SU-DHL-6 (cell line): ENCODE measurements around the gene SLC25A28.

Experiments
- H2AFZ ChIP-seq: fragments of 200-600 bp; sonication (generic); 2 replicates; pipeline ENCODE4 v1.6.1; 2014; ENCODE audit warnings: low read depth, mild to moderate bottlenecking, moderate library complexity, mixed read lengths, antibody characterized with exemption, low read length; ENCODE audit not compliant: severe bottlenecking
- H3F3A ChIP-seq: fragments of 200-600 bp; shearing (Covaris generic); 2 replicates; pipeline ENCODE4 v1.6.0; 2016; ENCODE audit warnings: antibody characterized with exemption, mild to moderate bottlenecking; ENCODE audit not compliant: insufficient read depth
- H3K27ac ChIP-seq: fragments of 200-600 bp; sonication (generic); 2 replicates; pipeline ENCODE4 v1.5.1; 2016; ENCODE audit warnings: low read depth, mild to moderate bottlenecking, low read length, moderate library complexity, mixed read lengths
- H3K27me3 ChIP-seq: fragments of 200-600 bp; sonication (generic), shearing (Covaris generic); 2 replicates; pipeline ENCODE4 v1.6.0; 2014; ENCODE audit warnings: mild to moderate bottlenecking, low read length
- H3K36me3 ChIP-seq: fragments of 200-600 bp; sonication (generic); 2 replicates; pipeline ENCODE4 v1.6.1; 2014; ENCODE audit warnings: mild to moderate bottlenecking, low read length, mixed read lengths
- H3K4me2 ChIP-seq: fragments of 300-600, 200-600 bp; shearing (Covaris generic), sonication (generic); 2 replicates; pipeline ENCODE4 v1.6.0; 2014; ENCODE audit warnings: low read length, low read depth, mild to moderate bottlenecking; ENCODE audit not compliant: poor library complexity, severe bottlenecking
- H3K4me3 ChIP-seq: fragments of 200-600 bp; sonication (generic); 2 replicates; pipeline ENCODE4 v1.5.1; 2014; ENCODE audit warnings: antibody characterized with exemption, low read length, mild to moderate bottlenecking, mixed read lengths; ENCODE audit not compliant: insufficient read depth, poor library complexity, severe bottlenecking
- H3K79me2 ChIP-seq: fragments of 200-600 bp; sonication (generic); 2 replicates; pipeline ENCODE4 v1.6.1; 2014; ENCODE audit warnings: mild to moderate bottlenecking, low read length, moderate library complexity; ENCODE audit not compliant: insufficient read depth
- H3K9ac ChIP-seq: fragments of 200-600 bp; sonication (generic); 2 replicates; pipeline ENCODE4 v1.7.0; 2014; ENCODE audit warnings: mild to moderate bottlenecking, low read length
- H3K9me2 ChIP-seq: fragments of 200-600 bp; sonication (generic); replicated peaks from 2 replicates; pipeline ENCODE4 v1.6.1; 2014; ENCODE audit warnings: low read length; ENCODE audit not compliant: insufficient read depth
- H3K9me3 ChIP-seq: fragments of 200-600 bp; sonication (generic); 2 replicates; pipeline ENCODE4 v1.6.1; 2014; ENCODE audit warnings: low read length, mixed read lengths; ENCODE audit not compliant: insufficient read depth
- H4K20me1 ChIP-seq: fragments of 200-600 bp; sonication (generic); 2 replicates; pipeline ENCODE4 v1.6.1; 2014; ENCODE audit warnings: low read depth, mild to moderate bottlenecking, antibody characterized with exemption, low read length, moderate library complexity, mixed read lengths
- CTCF ChIP-seq: fragments of 200-600 bp; sonication (generic); IDR thresholded peaks from one replicate; pipeline ENCODE4 v1.5.1; 2017; ENCODE audit warnings: antibody characterized with exemption, mild to moderate bottlenecking, low read length, moderate library complexity; ENCODE audit not compliant: insufficient read depth, poor library complexity, severe bottlenecking
- EZH2phosphoT487 ChIP-seq: fragments of 200-600 bp; sonication (generic), shearing (Covaris generic); conservative IDR thresholded peaks from 2 replicates; pipeline ENCODE4 v1.6.1; 2018; ENCODE audit warnings: mild to moderate bottlenecking, antibody characterized with exemption, low read length, moderate library complexity, mixed read lengths

The SLC25A28 gene

GRCh38 chr10:99569961-99570360 is 50.3 kb downstream of the SLC25A28 start:
- no peaks in the 10 kb centered on the region for H3K27me3 ChIP-seq
- no peaks in the 10 kb centered on the region for H3K9me2 ChIP-seq
- no peaks in the 10 kb centered on the region for H4K20me1 ChIP-seq
- H3K27ac ChIP-seq: no peak overlapping the region
- H3K9me3 ChIP-seq: no peaks in the 10 kb centered on the region
- no peak overlapping the region for H3K4me3 ChIP-seq
- H3K79me2 ChIP-seq: no peaks in the 10 kb centered on the region
- no peaks in the 10 kb centered on the region for H3F3A ChIP-seq
- no peak overlapping the region for H2AFZ ChIP-seq
- no peaks in the 10 kb centered on the region for H3K36me3 ChIP-seq
- TF ChIP-seq EZH2phosphoT487 (no peak), CTCF (no peak)
- no peak overlapping the region for H3K4me2 ChIP-seq
- no peak overlapping the region for H3K9ac ChIP-seq

- TF ChIP-seq CTCF (no peak), EZH2phosphoT487 (no peak)
- no peak overlapping the region for H3K9ac ChIP-seq
- H3K4me2 ChIP-seq: no peak overlapping the region
- no peaks in the 10 kb centered on the region for H3K9me3 ChIP-seq
- no peaks in the 10 kb centered on the region for H4K20me1 ChIP-seq
- no peaks in the 10 kb centered on the region for H3K79me2 ChIP-seq
- no peaks in the 10 kb centered on the region for H3F3A ChIP-seq
- no peak overlapping the region for H3K27ac ChIP-seq
- H3K9me2 ChIP-seq: no peaks in the 10 kb centered on the region
- H3K36me3 ChIP-seq: no peaks in the 10 kb centered on the region
- no peaks in the 10 kb centered on the region for H3K27me3 ChIP-seq
- no peak overlapping the region for H2AFZ ChIP-seq
- no peak overlapping the region for H3K4me3 ChIP-seq
These were observed 50.8 kb downstream of the SLC25A28 start for GRCh38 chr10:99569253-99569939.

DNA sequence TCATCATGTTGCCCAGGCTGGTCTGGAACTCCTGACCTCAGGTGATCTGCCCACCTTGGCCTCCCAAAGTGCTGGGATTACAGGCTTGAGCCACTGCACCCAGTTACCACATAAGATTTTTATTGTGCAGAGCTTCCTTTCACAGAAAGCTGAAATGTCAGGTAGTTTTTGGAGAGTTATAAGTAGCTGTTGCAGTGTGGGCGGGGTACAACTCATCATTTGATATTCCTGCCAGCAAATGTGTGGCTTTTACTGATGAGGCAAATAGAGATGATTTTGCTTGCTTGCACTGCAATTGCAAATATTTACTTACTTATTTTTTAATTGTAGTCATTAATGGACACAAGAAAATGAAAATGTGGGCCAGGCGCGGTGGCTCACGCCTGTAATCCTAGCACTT is 55.1 kb downstream of the SLC25A28 start:
- TF ChIP-seq EZH2phosphoT487: no peak
- no peak for TF ChIP-seq CTCF
- Histone ChIP-seq H3K4me2 (no peak overlapping the region), H3K27ac (no peak overlapping the region)

More for the DNA sequence above, 55.1 kb downstream of the SLC25A28 start:
- Histone ChIP-seq H3K79me2 (no peaks in the 10 kb centered on the region), H3K36me3 (no peaks in the 10 kb centered on the region), H3K27me3 (no peaks in the 10 kb centered on the region), H3F3A (no peaks in the 10 kb centered on the region), H3K9ac (no peak overlapping the region), H2AFZ (no peak overlapping the region), H4K20me1 (no peaks in the 10 kb centered on the region), H3K9me2 (no peaks in the 10 kb centered on the region), H3K4me3 (no peak overlapping the region), H3K9me3 (no peaks in the 10 kb centered on the region)
